Smooth muscle cell of the umbilical artery (primary cell): ENCODE results near the gene TRIM24. TPM values are rescaled to one million over a fixed set of nuclear protein-coding genes. Genes with fewer than 3 reads are reported as not detected.

Experiments
- total RNA-seq: library from RNA; depleted of rRNA; stranded (reverse); fragments of >200 nt; gene quantifications from 2 replicates; pipeline ENCODE4 v1.2.3, GENCODE V29; 2014

Gene TRIM24
- total RNA-seq = 15.1 and 21.0 TPM in 2 replicates

DNA sequence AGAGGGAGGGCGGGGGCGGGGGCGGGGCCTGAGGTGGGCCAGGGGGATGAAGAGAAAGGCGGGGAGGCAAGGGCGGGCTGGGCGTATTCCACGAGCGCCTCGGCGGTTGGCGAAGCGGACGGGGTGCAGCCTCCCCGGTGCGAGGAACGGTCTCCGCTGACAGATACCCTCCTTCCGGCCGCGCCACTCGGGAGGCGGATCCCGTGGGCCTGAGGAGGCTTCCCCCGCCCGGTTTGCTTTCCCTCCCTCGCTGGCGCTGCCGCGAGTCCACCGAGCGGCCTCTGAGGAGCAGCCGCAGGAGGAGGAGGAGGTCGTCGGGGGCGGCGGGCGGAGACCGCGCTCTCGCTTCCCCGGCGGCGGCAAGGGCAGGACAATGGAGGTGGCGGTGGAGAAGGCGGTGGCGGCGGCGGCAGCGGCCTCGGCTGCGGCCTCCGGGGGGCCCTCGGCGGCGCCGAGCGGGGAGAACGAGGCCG, at the start of gene TRIM24:
TRIM24 (plus strand) TSS at position 84 of the 473 bp plus-strand sequence; CDS start at position 374, 290 bp downstream.

Other genes starting within 250 kb of the TRIM24 start
- under 0.01 TPM in 2 replicates for gene SVOPL, start 241.1 kb downstream of the TRIM24 start, total RNA-seq